K562 (cell line): ENCODE measurements around the gene VPREB3. TPM values are rescaled to one million over a fixed set of nuclear protein-coding genes. Genes with fewer than 3 reads are reported as not detected.

Experiments used
- BCL6 ChIP-seq: fragments of 250-450 bp; sonication (Bioruptor Pico); IDR thresholded peaks from 2 replicates; pipeline ENCODE4 v1.4.0; 2020
- CTCFL ChIP-seq: IDR thresholded peaks from 2 replicates; pipeline ENCODE4 v1.6.1; 2011; ENCODE audit warnings: borderline replicate concordance, low read depth, mild to moderate bottlenecking, moderate library complexity, low read length; ENCODE audit not compliant: insufficient read depth, poor library complexity, severe bottlenecking
- KLF1 ChIP-seq: fragments of 450-650 bp; IDR thresholded peaks from 2 replicates; pipeline ENCODE4 v1.6.1; 2016; ENCODE audit warnings: missing genetic modification characterization, missing compliant biosample characterization
- MEIS2 ChIP-seq: fragments of 450-650 bp; IDR thresholded peaks from 2 replicates; pipeline ENCODE4 v1.6.1; 2014; ENCODE audit warnings: mild to moderate bottlenecking; ENCODE audit not compliant: partially characterized antibody
- OTX1 ChIP-seq: fragments of 450-650 bp; formaldehyde crosslinking; IDR thresholded peaks from 2 replicates; pipeline ENCODE4 v1.4.0; 2022; ENCODE audit warnings: mild to moderate bottlenecking
- PPARD ChIP-seq: fragments of 250-450 bp; sonication (Bioruptor Pico); IDR thresholded peaks from 2 replicates; pipeline ENCODE4 v1.8.0; 2022; ENCODE audit warnings: inconsistent platforms, mild to moderate bottlenecking, moderate library complexity
- SMAD3 ChIP-seq: fragments of 450-650 bp; formaldehyde crosslinking; conservative IDR thresholded peaks from 2 replicates; pipeline ENCODE4 v1.4.0; 2020; ENCODE audit warnings: mild to moderate bottlenecking
- STAT6 ChIP-seq: sonication (generic); formaldehyde crosslinking; IDR thresholded peaks from 2 replicates; pipeline ENCODE4 v1.8.1; 2023; ENCODE audit warnings: mild to moderate bottlenecking, missing genetic modification reagents
- ZFP1 ChIP-seq: fragments of 450-650 bp; formaldehyde crosslinking; IDR thresholded peaks from 2 replicates; pipeline ENCODE4 v1.4.0; 2020; ENCODE audit warnings: mild to moderate bottlenecking, mixed read lengths
- ZHX1 ChIP-seq: fragments of 150-350 bp; conservative IDR thresholded peaks from 2 replicates; pipeline ENCODE4 v1.6.1; 2014; ENCODE audit warnings: low read length
- ZMIZ1 ChIP-seq, 2 experiments: fragments of 150-350 bp in 1 of 2; IDR thresholded peaks; 2 replicates each; pipeline ENCODE4 v1.6.1; 2012 to 2016; ENCODE audit warnings: low read depth in 2 of 2, low read length in 2 of 2, mild to moderate bottlenecking in 1 of 2, moderate library complexity in 1 of 2
- ZNF140 ChIP-seq: fragments of 250-450 bp; sonication (Bioruptor Pico); IDR thresholded peaks from 2 replicates; pipeline ENCODE4 v1.8.0; 2021; ENCODE audit warnings: moderate library complexity, mild to moderate bottlenecking, inconsistent platforms
- ZNF263 ChIP-seq: sonication (generic); formaldehyde crosslinking; IDR thresholded peaks from 2 replicates; pipeline ENCODE4 v1.8.0; 2022; ENCODE audit warnings: mild to moderate bottlenecking, missing genetic modification reagents, borderline replicate concordance
- ZNF282 ChIP-seq: sonication (generic); formaldehyde crosslinking; IDR thresholded peaks from 2 replicates; pipeline ENCODE4 v1.8.1; 2023; ENCODE audit warnings: missing genetic modification reagents
- ZZZ3 ChIP-seq: fragments of 450-650 bp; IDR thresholded peaks from 2 replicates; pipeline ENCODE4 v1.6.1; 2016; ENCODE audit warnings: antibody characterized with exemption, mild to moderate bottlenecking, moderate library complexity
- polyA plus RNA-seq, 8 experiments: library from polyadenylated mRNA; depleted of rRNA in 4 of 8; stranded (reverse) in 5 of 8; unstranded in 3 of 8; fragments of >200 nt; fragmentation: Nextera tagmentation in 2 of 8; fragmentation: Illumina TruSeq in 1 of 8; extraction: Ambion mirVana in 2 of 8; extraction: Trizol in 1 of 8; gene quantifications; 2 replicates each; pipeline versions ENCODE4 v1.2.1 to v1.2.3, GENCODE V29; 2011 to 2014; ENCODE audit warnings: inconsistent platforms in 1 of 8, missing spikeins in 1 of 8
- total RNA-seq, 7 experiments: library from RNA; depleted of rRNA in 6 of 7; stranded (reverse); fragments of >200 nt in 6 of 7; fragmentation: Illumina TruSeq in 2 of 7; extraction: Trizol in 2 of 7; gene quantifications; 2 replicates each; pipeline versions ENCODE4 v1.2.1 to v1.2.3, GENCODE V29; 2011 to 2021; ENCODE audit warnings: low replicate concordance in 1 of 7

Gene VPREB3
- total and polyA plus RNA-seq, 9 of the 15 experiments (the other 6 are each of a cell fraction or from before 2014, with no cell fraction given), result 0.14 to 0.71 (median 0.20) TPM; not detected in 6

- TF ChIP-seq STAT6 (CRISPR knock-in tag) (no peak), PPARD (no peak), ZZZ3 (no peak), ZHX1 (no peak), BCL6 (no peak), CTCFL (peak; percentile 65), MEIS2 (peak; percentile 4), ZNF140 (CRISPR knock-in tag) (no peak), ZNF263 (CRISPR knock-in tag) (no peak; the same call in 1 of the 2 replicates), OTX1 (CRISPR knock-in tag) (no peak), KLF1 (tag) (no peak), ZMIZ1 (IDR thresholded peaks at IDR 0.05; ENCODE audit: low read depth in 2 of 2, low read length in 2 of 2) (no peak), ZFP1 (no peak), SMAD3 (peak; percentile 75), ZNF282 (CRISPR knock-in tag) (no peak)
These were observed 13.7 kb upstream of the VPREB3 start, which contains the start of gene CHCHD10 (continued) for GRCh38 chr22:23767673-23768548.
